GM19023 (cell line): ENCODE results near the gene TICAM2.

Experiments used
- ATAC-seq: cut with Tn5 transposase; IDR thresholded peaks from one replicate; pipeline ENCODE4 v1.9.1; 2021; ENCODE audit warnings: mild to moderate bottlenecking, moderate library complexity; ENCODE audit not compliant: unreplicated experiment

Gene TICAM2

GRCh38 chr5:115541611-115542010, 60.7 kb downstream of the TICAM2 start:
- no peak for ATAC-seq

- no peak for ATAC-seq
Measured at GRCh38 chr5:115535479-115536035, 66.7 kb downstream of the TICAM2 start.

GRCh38 chr5:115532517-115532916, 69.8 kb downstream of the TICAM2 start:
- ATAC-seq, result no peak

- ATAC-seq, result no peak
Measured at GRCh38 chr5:115531787-115532367, 70.4 kb downstream of the TICAM2 start.

GRCh38 chr5:115531380-115531779, 70.9 kb downstream of the TICAM2 start:
- ATAC-seq, result no peak

GRCh38 chr5:115530426-115530825, 71.9 kb downstream of the TICAM2 start:
- ATAC-seq, result no peak
